ENCODE results near the gene CCT5.

GRCh38 chr5:10254686-10255085 is 4.6 kb downstream of the CCT5 start:
- TF ChIP-seq ATF3 (CRISPR knock-in tag; conservative IDR thresholded peaks at IDR 0.05) (no peak), TEAD4 (CRISPR knock-in tag; IDR thresholded peaks at IDR 0.05) (no peak), NFE2L1 (CRISPR knock-in tag; IDR thresholded peaks at IDR 0.05) (no peak), NR1H2 (CRISPR knock-in tag; IDR thresholded peaks at IDR 0.05) (no peak), CREM (CRISPR knock-in tag; IDR thresholded peaks at IDR 0.05) (no peak), TEAD1 (CRISPR knock-in tag; IDR thresholded peaks at IDR 0.05) (no peak)
- TF ChIP-seq, protein P1, sequence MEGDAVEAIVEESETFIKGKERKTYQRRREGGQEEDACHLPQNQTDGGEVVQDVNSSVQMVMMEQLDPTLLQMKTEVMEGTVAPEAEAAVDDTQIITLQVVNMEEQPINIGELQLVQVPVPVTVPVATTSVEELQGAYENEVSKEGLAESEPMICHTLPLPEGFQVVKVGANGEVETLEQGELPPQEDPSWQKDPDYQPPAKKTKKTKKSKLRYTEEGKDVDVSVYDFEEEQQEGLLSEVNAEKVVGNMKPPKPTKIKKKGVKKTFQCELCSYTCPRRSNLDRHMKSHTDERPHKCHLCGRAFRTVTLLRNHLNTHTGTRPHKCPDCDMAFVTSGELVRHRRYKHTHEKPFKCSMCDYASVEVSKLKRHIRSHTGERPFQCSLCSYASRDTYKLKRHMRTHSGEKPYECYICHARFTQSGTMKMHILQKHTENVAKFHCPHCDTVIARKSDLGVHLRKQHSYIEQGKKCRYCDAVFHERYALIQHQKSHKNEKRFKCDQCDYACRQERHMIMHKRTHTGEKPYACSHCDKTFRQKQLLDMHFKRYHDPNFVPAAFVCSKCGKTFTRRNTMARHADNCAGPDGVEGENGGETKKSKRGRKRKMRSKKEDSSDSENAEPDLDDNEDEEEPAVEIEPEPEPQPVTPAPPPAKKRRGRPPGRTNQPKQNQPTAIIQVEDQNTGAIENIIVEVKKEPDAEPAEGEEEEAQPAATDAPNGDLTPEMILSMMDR (IDR thresholded peaks at IDR 0.05), result no peak

Data from WTC11 (cell line).